Gastrocnemius medialis (tissue), 4 donors: Measurements from ENCODE around the gene PECR.

ENCODE experiments used
- CTCF ChIP-seq, 5 experiments: fragments of 450-650 bp in 3 of 5; fragments of 200-600 bp in 2 of 5; sonication (generic) in 2 of 5; IDR thresholded peaks in 4 of 5; conservative IDR thresholded peaks in 1 of 5; 1 replicate in 4 of 5; 2 replicates in 1 of 5; pipeline ENCODE4 v1.5.1; 2016 to 2019; ENCODE audit warnings: antibody characterized with exemption in 5 of 5, mild to moderate bottlenecking in 3 of 5, moderate library complexity in 3 of 5
- POLR2A ChIP-seq, 2 donors: fragments of 450-650 bp; IDR thresholded peaks; one replicate each; pipeline ENCODE4 v1.6.1; 2017; ENCODE audit warnings: antibody characterized with exemption in 2 of 2, mild to moderate bottlenecking in 2 of 2, moderate library complexity in 2 of 2

- TF ChIP-seq CTCF (IDR thresholded peaks at IDR 0.05 in 4 of 5, conservative IDR thresholded peaks at IDR 0.05 in 1 of 5) (no peak), POLR2A (IDR thresholded peaks at IDR 0.05) (no peak)
Observed at GRCh38 chr2:216018709-216019108, 62.9 kb downstream of the PECR start.
